WTC11 (cell line): ENCODE measurements around the gene TRAFD1. TPM values are rescaled to one million over a fixed set of nuclear protein-coding genes. Genes with fewer than 3 reads are reported as not detected.

ENCODE experiments used
- microRNA-seq: library from miRNA; unstranded; fragments of <30 nt; microRNA quantifications from one replicate; pipeline ENCODE4 v1.2.0, GENCODE V29; 2022; ENCODE audit warnings: borderline number of aligned reads
- total RNA-seq: library from RNA; stranded (reverse); gene quantifications from 3 replicates; pipeline ENCODE4 v1.2.3, GENCODE V29; 2021

Gene TRAFD1
- total RNA-seq, 1 experiment from 2014 or later: 25.1 TPM

Small RNAs within 50 kb of the gene (microRNA-seq; reads per million reads assigned to microRNA genes)
- gene MIR6861: not detected

Other genes with a start within 250 kb of the TRAFD1 start
- gene TMEM116, start 112.4 kb upstream of the TRAFD1 start, total RNA-seq: 7.8 to 10.5 TPM (median 9.4 TPM) in 3 replicates
- gene ERP29, start 112.1 kb upstream of the TRAFD1 start, total RNA-seq: 162 to 171 TPM (median 168 TPM) in 3 replicates
- 41.6 to 47.5 TPM (median 44.7 TPM) in 3 replicates for gene NAA25, start 16.8 kb upstream of the TRAFD1 start, total RNA-seq